Measurements from ENCODE around the gene C4orf33. TPM values are rescaled to one million over a fixed set of nuclear protein-coding genes. Genes with fewer than 3 reads are reported as not detected.

The C4orf33 gene
- total and polyA plus RNA-seq, 5 donors = 6.1 to 7.2 (median 6.5) TPM

DNA sequence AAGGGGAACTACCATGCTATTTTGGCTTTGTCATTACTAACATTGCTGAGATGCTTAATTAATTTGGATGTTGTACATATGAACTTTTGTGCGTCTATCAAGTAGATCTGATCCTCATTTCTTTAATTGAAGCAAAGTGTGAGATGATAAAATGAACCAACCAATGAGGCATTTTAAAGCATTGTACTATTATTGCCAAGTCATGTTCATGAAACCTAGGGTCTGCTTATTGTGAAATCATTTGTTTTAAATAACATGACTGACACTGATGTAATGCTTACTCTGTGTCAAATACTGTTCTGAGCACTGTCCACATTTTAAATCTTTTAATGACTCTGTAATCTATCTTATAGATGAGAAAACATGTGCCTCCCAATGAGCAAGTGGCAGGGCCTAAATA is 57.7 kb downstream of the C4orf33 start:
- intact Hi-C loops (cut with DNase I) = no loop called here
- H3K4me1 ChIP-seq (ENCODE audit: control insufficient read depth, insufficient read depth, low read length) = no peaks in the 10 kb centered on the region
- H3K27me3 ChIP-seq (ENCODE audit: control insufficient read depth, insufficient read depth) = no peaks in the 10 kb centered on the region
- no peaks in the 10 kb centered on the region for H3K9me3 ChIP-seq (ENCODE audit: control insufficient read depth, low read length)
- DNase-seq (no peak), ATAC-seq (no peak)
- H3K4me3 ChIP-seq (ENCODE audit: low read length) = no peak overlapping the region
- no peak overlapping the region for H3K27ac ChIP-seq (ENCODE audit: low read length)
- 46% methylated on average over 1 of the region's 1 CpG for WGBS

GRCh38 chr4:129162450-129162849 is 66.5 kb downstream of the C4orf33 start:
- Histone ChIP-seq H3K4me1 (ENCODE audit: control insufficient read depth, insufficient read depth, low read length) (no peaks in the 10 kb centered on the region), H3K27me3 (ENCODE audit: control insufficient read depth, insufficient read depth) (no peaks in the 10 kb centered on the region), H3K4me3 (ENCODE audit: low read length) (no peak overlapping the region), H3K27ac (ENCODE audit: low read length) (no peak overlapping the region), H3K9me3 (ENCODE audit: control insufficient read depth, low read length) (no peaks in the 10 kb centered on the region)
- intact Hi-C loops (cut with DNase I) = no loop called here
- DNase-seq = no peak
- no peak for ATAC-seq

- Histone ChIP-seq H3K27me3 (ENCODE audit: control insufficient read depth, insufficient read depth) (no peaks in the 10 kb centered on the region), H3K4me3 (ENCODE audit: low read length) (no peak overlapping the region), H3K4me1 (ENCODE audit: control insufficient read depth, insufficient read depth, low read length) (no peaks in the 10 kb centered on the region), H3K27ac (ENCODE audit: low read length) (no peak overlapping the region), H3K9me3 (ENCODE audit: control insufficient read depth, low read length) (no peaks in the 10 kb centered on the region)
- no peak for DNase-seq
- WGBS = 78% methylated on average over 3 of the region's 3 CpGs
- no peak for ATAC-seq
- intact Hi-C loops (cut with DNase I) = no loop called here
Observed at GRCh38 chr4:129163427-129163826, 67.5 kb downstream of the C4orf33 start.

DNA sequence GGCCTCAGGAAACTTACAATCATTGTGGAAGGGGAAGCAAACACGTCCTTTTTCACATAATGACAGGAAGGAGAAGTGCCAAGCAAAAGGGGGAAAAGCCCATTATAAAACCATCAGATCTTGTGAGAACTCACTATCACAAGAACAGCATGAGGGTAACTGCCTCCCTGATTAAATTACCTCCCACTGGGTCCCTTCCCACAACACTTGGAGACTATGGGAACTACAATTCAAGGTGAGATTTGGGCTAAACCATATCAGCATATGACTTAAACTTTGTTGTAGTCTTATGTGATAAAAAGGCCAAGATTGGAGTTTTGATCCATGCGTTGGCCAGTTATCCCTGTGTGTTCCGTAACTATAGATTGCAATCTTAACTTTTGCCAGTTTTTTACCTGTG is 68.3 kb downstream of the C4orf33 start:
- DNase-seq = no peak
- H3K27ac ChIP-seq (ENCODE audit: low read length) = no peak overlapping the region
- no peaks in the 10 kb centered on the region for H3K4me1 ChIP-seq (ENCODE audit: control insufficient read depth, insufficient read depth, low read length)
- H3K27me3 ChIP-seq (ENCODE audit: control insufficient read depth, insufficient read depth) = no peaks in the 10 kb centered on the region
- H3K4me3 ChIP-seq (ENCODE audit: low read length) = no peak overlapping the region
- WGBS = 62% methylated on average over 3 of the region's 3 CpGs
- no peak for ATAC-seq
- H3K9me3 ChIP-seq (ENCODE audit: control insufficient read depth, low read length) = no peaks in the 10 kb centered on the region
- intact Hi-C loops (cut with DNase I) = no loop called here

Other genes starting within 250 kb of the C4orf33 start
- 10 to 100 TPM; 14.8 to 19.2 (median 16.9) TPM for gene SCLT1, start 2.6 kb upstream of the C4orf33 start, total RNA-seq
- 5.5 TPM for gene SCLT1, start 2.6 kb upstream of the C4orf33 start, polyA plus RNA-seq

All from right cardiac atrium (tissue), 5 donors.